ENCODE data around the gene HOXA1.

The HOXA1 gene

GRCh38 chr7:27119412-27119911 is 23.7 kb upstream of the HOXA1 start:
- POLR2A ChIA-PET: interaction anchor here (1.0 to 1.4 kb wide), 2 partner anchors 11 to 65 kb away, joined by 3 to 5 read pairs; partner anchors contain the start of genes HOXA11 and HOXA4
- peaks cover 37% of the 10 kb centered on the region for H3K4me1 ChIP-seq (ENCODE audit: control insufficient read depth, insufficient read depth, low read length)
- peaks cover 0 to 28% of the 10 kb centered on the region in 2 experiments; a peak in 1 of 3 replicates for H3K36me3 ChIP-seq (ENCODE audit: control insufficient read depth in 2 of 2, insufficient read depth in 1 of 2, low read length in 2 of 2)
- H3K27ac ChIP-seq (ENCODE audit: extremely low read depth, low read depth, low read length): no peak overlapping the region
- CTCF ChIA-PET: interaction anchor here (0.5 to 2.1 kb wide), 4 partner anchors 9 to 433 kb away, joined by 4 to 6 read pairs (median 5); partner anchors contain the start of gene HOXA5
- TF ChIP-seq PRDM1 (tag by site-specific recombination; IDR thresholded peaks at IDR 0.05) (0 out of 2 replicates have a peak, but pooled peaks have one; percentile 31), ZNF341 (tag by site-specific recombination; IDR thresholded peaks at IDR 0.05; ENCODE audit: low read depth) (peak; percentile 47), ZBTB17 (tag by site-specific recombination; IDR thresholded peaks at IDR 0.05) (peak; percentile 86), INSM2 (tag by site-specific recombination; IDR thresholded peaks at IDR 0.05) (no peak), GLIS1 (tag by site-specific recombination; IDR thresholded peaks at IDR 0.05) (peak; percentile 76), ZNF335 (tag by site-specific recombination; conservative IDR thresholded peaks at IDR 0.05) (peak; percentile 35; the same call in 1 of the 2 replicates), IKZF3 (tag by site-specific recombination; IDR thresholded peaks at IDR 0.05) (no peak), ZIC2 (tag by site-specific recombination; IDR thresholded peaks at IDR 0.05) (peak; percentile 23; the same call in 1 of the 2 replicates)
- TF ChIP-seq, protein P1, sequence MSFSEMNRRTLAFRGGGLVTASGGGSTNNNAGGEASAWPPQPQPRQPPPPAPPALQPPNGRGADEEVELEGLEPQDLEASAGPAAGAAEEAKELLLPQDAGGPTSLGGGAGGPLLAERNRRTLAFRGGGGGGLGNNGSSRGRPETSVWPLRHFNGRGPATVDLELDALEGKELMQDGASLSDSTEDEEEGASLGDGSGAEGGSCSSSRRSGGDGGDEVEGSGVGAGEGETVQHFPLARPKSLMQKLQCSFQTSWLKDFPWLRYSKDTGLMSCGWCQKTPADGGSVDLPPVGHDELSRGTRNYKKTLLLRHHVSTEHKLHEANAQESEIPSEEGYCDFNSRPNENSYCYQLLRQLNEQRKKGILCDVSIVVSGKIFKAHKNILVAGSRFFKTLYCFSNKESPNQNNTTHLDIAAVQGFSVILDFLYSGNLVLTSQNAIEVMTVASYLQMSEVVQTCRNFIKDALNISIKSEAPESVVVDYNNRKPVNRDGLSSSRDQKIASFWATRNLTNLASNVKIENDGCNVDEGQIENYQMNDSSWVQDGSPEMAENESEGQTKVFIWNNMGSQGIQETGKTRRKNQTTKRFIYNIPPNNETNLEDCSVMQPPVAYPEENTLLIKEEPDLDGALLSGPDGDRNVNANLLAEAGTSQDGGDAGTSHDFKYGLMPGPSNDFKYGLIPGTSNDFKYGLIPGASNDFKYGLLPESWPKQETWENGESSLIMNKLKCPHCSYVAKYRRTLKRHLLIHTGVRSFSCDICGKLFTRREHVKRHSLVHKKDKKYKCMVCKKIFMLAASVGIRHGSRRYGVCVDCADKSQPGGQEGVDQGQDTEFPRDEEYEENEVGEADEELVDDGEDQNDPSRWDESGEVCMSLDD (tag by site-specific recombination; IDR thresholded peaks at IDR 0.05): no peak
- H3K9me3 ChIP-seq (ENCODE audit: control insufficient read depth, insufficient read depth, low read depth, low read length): no peaks in the 10 kb centered on the region
- H3K4me3 ChIP-seq (ENCODE audit: low read depth, low read length): no peak overlapping the region

- H3K9me3 ChIP-seq (ENCODE audit: control insufficient read depth, insufficient read depth, low read depth, low read length): no peaks in the 10 kb centered on the region
- no peak overlapping the region for H3K27ac ChIP-seq (ENCODE audit: extremely low read depth, low read depth, low read length)
- ChIA-PET CTCF (interaction anchor here (0.5 to 1.3 kb wide), 2 partner anchors 12 to 268 kb away, joined by 3 to 5 read pairs; partner anchors contain the start of gene HOXA4), POLR2A (interaction anchor here (1.1 to 2.9 kb wide), 2 partner anchors 9 to 22 kb away, joined by 3 to 9 read pairs; partner anchors contain the start of gene HOXA1)
- H3K36me3 ChIP-seq (ENCODE audit: control insufficient read depth in 2 of 2, insufficient read depth in 1 of 2, low read length in 2 of 2): peaks cover 0 to 22% of the 10 kb centered on the region in 2 experiments; a peak in 1 of 3 replicates
- no peak overlapping the region for H3K4me3 ChIP-seq (ENCODE audit: low read depth, low read length)
- peaks cover 39% of the 10 kb centered on the region for H3K4me1 ChIP-seq (ENCODE audit: control insufficient read depth, insufficient read depth, low read length)
- TF ChIP-seq ZFHX2 (tag by site-specific recombination; conservative IDR thresholded peaks at IDR 0.05): peak; percentile 48
- TF ChIP-seq HOXC10 (CRISPR knock-in tag; IDR thresholded peaks at IDR 0.05): no peak
Measured at GRCh38 chr7:27118580-27118979, 22.8 kb upstream of the HOXA1 start.

- POLR2A ChIA-PET: interaction anchor here (1.1 to 2.9 kb wide), 2 partner anchors 10 to 21 kb away, joined by 3 to 9 read pairs; partner anchors contain the start of gene HOXA1
- Histone ChIP-seq H3K27ac (ENCODE audit: extremely low read depth, low read depth, low read length) (peak overlapping the region; percentile 99; the same call in 1 of the 2 replicates), H3K9me3 (ENCODE audit: control insufficient read depth, insufficient read depth, low read depth, low read length) (no peaks in the 10 kb centered on the region), H3K36me3 (ENCODE audit: control insufficient read depth in 2 of 2, insufficient read depth in 1 of 2, low read length in 2 of 2) (peaks cover 0 to 22% of the 10 kb centered on the region in 2 experiments; a peak in 1 of 3 replicates), H3K4me3 (ENCODE audit: low read depth, low read length) (no peak overlapping the region), H3K4me1 (ENCODE audit: control insufficient read depth, insufficient read depth, low read length) (peaks cover 39% of the 10 kb centered on the region)
- TF ChIP-seq ZBTB20 (tag by site-specific recombination; IDR thresholded peaks at IDR 0.05): peak; percentile 47
- TF ChIP-seq ZNF585B (tag by site-specific recombination; IDR thresholded peaks at IDR 0.05): no peak
- no peak for TF ChIP-seq ZNF211 (tag by site-specific recombination; IDR thresholded peaks at IDR 0.05; ENCODE audit: low read depth)
- CTCF ChIA-PET: interaction anchor here (1.3 kb wide), 1 partner anchor 13 kb away, joined by 3 read pairs; the partner anchor contains the start of gene HOXA4
Measured at GRCh38 chr7:27117887-27118491, 22.2 kb upstream of the HOXA1 start.

Data from HEK293 (cell line).